WTC11 (cell line): ENCODE measurements around the gene RAET1E.

ENCODE experiments used
- ATF3 ChIP-seq: sonication (generic); formaldehyde crosslinking; conservative IDR thresholded peaks from 2 replicates; pipeline ENCODE4 v1.8.1; 2022; ENCODE audit warnings: mild to moderate bottlenecking, missing genetic modification reagents
- CTCF ChIP-seq: fragments of 200-600 bp; IDR thresholded peaks from 2 replicates; pipeline ENCODE4 v1.8.0; 2022; ENCODE audit warnings: antibody characterized with exemption
- E2F5 ChIP-seq: sonication (generic); formaldehyde crosslinking; IDR thresholded peaks from 2 replicates; pipeline ENCODE4 v1.8.1; 2022; ENCODE audit warnings: mild to moderate bottlenecking, moderate library complexity, missing genetic modification reagents
- KAT7 ChIP-seq: sonication (generic); formaldehyde crosslinking; IDR thresholded peaks from 2 replicates; pipeline ENCODE4 v1.8.1; 2023; ENCODE audit warnings: missing genetic modification reagents, mild to moderate bottlenecking, borderline replicate concordance
- SP1 ChIP-seq: sonication (generic); formaldehyde crosslinking; conservative IDR thresholded peaks from 2 replicates; pipeline ENCODE4 v1.8.1; 2022; ENCODE audit warnings: missing genetic modification reagents
- USF1 ChIP-seq: sonication (generic); formaldehyde crosslinking; IDR thresholded peaks from 2 replicates; pipeline ENCODE4 v1.8.0; 2022; ENCODE audit warnings: mild to moderate bottlenecking, missing genetic modification reagents

- TF ChIP-seq E2F5 (CRISPR knock-in tag) (no peak), USF1 (CRISPR knock-in tag) (no peak), CTCF (no peak), SP1 (no peak), KAT7 (CRISPR knock-in tag) (no peak), ATF3 (CRISPR knock-in tag) (no peak)
Observed at GRCh38 chr6:149876241-149876933, 21.5 kb downstream of the RAET1E start.
